Mesothelial cell of epicardium (in vitro differentiated cells): Measurements from ENCODE around the gene ZDHHC17. TPM values are rescaled to one million over a fixed set of nuclear protein-coding genes. Genes with fewer than 3 reads are reported as not detected.

Experiments used
- DNase-seq, 2 experiments: peaks; one replicate each; pipeline ENCODE4 v3.0.0; 2021; ENCODE audit warnings: low spot score in 2 of 2; ENCODE audit not compliant: unreplicated experiment in 2 of 2
- H3K27ac Mint-ChIP-seq: 2 replicates; pipeline ENCODE4 v1.8.0; 2021; ENCODE audit warnings: mixed read lengths
- H3K27me3 Mint-ChIP-seq: 2 replicates; pipeline ENCODE4 v1.8.0; 2021; ENCODE audit warnings: low read depth, mixed read lengths
- H3K36me3 Mint-ChIP-seq: 2 replicates; pipeline ENCODE4 v1.8.0; 2021; ENCODE audit warnings: mixed read lengths
- H3K4me1 Mint-ChIP-seq: 2 replicates; pipeline ENCODE4 v1.8.0; 2021; ENCODE audit warnings: mixed read lengths
- H3K4me3 Mint-ChIP-seq: 2 replicates; pipeline ENCODE4 v1.8.0; 2021; ENCODE audit warnings: mild to moderate bottlenecking, moderate library complexity, mixed read lengths
- H3K9me3 Mint-ChIP-seq: 2 replicates; pipeline ENCODE4 v1.8.0; 2021; ENCODE audit warnings: mixed read lengths
- CTCF ChIP-seq: fragments of 200-600 bp; sonication (generic); IDR thresholded peaks from one replicate; pipeline ENCODE4 v1.5.0; 2021; ENCODE audit warnings: antibody characterized with exemption; ENCODE audit not compliant: unreplicated experiment
- total RNA-seq: library from RNA; stranded (reverse); gene quantifications from 3 replicates; pipeline ENCODE4 v1.2.1, GENCODE V29; 2021

ZDHHC17 gene
- total RNA-seq, 1 donor from 2014 or later = 61.7 TPM

DNA sequence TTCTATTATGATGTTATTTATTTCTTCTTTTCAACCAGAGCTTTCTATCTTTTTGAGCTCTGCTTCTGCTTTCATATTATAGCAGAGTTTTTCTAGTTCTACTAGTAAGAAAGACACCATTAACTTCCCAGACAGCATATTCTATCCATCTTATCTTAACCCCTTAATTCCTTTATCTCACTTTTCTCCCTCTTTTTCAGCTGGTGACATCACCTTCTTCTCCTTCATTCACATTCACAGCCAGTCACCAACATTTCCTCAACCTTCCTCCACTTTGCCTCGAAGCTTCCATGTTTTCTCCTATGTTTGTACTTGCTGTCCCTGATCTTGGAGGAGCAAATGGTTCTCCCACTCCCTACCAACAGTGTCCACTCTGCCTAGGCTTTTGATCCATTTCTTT lies 118.5 kb downstream of the ZDHHC17 start:
- DNase-seq = no peak
- H3K27ac Mint-ChIP-seq = peak overlapping the region; percentile 39
- peaks cover 43% of the 10 kb centered on the region for H3K4me1 Mint-ChIP-seq
- H3K27me3 Mint-ChIP-seq = no peaks in the 10 kb centered on the region
- no peaks in the 10 kb centered on the region for H3K36me3 Mint-ChIP-seq
- H3K4me3 Mint-ChIP-seq = no peak overlapping the region
- no peak for TF ChIP-seq CTCF
- H3K9me3 Mint-ChIP-seq = no peaks in the 10 kb centered on the region

DNA sequence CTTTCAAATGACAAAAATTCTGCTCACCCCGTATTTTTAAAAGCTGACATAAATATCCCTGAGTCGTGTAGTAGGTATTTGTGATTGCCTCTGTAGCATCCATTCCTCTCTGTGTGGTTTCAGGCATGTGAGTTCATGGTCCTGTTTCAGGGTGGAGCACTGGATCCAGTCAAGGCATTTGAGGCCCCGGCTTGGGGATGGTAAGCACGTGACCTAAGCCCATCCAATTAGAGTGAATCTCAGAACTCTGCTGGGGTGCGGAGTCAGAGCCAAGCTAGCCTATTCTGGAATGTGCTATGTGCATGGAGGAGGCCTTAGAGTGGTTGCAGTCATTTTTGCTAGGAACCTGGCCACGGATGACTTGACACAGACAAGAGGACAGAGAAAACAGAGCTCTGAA lies 119.2 kb downstream of the ZDHHC17 start:
- Mint-ChIP-seq H3K36me3 (no peaks in the 10 kb centered on the region), H3K4me1 (peaks cover 39% of the 10 kb centered on the region), H3K27me3 (no peaks in the 10 kb centered on the region), H3K9me3 (no peaks in the 10 kb centered on the region), H3K27ac (no peak overlapping the region), H3K4me3 (no peak overlapping the region)
- DNase-seq = no peak
- no peak for TF ChIP-seq CTCF

DNA sequence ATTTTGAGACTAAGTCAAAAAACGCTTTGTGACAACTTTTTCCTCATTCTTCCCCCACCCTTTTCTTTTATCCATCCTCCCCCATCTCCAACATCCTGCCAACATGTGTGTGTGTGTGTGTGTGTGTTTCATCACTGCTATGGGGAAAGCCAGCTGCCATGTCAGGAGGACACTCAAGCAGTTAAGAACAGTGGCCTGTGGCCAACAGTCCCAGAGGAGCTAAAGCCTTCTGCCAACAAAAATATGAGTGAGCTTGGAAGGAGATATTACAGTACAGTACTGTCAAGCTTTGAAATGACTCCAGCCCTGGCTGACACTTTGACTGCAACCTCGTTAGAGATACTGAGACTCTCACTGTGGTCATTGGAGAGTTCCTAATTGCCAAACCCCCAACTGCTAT lies 119.9 kb downstream of the ZDHHC17 start:
- no peak overlapping the region for H3K27ac Mint-ChIP-seq

DNA sequence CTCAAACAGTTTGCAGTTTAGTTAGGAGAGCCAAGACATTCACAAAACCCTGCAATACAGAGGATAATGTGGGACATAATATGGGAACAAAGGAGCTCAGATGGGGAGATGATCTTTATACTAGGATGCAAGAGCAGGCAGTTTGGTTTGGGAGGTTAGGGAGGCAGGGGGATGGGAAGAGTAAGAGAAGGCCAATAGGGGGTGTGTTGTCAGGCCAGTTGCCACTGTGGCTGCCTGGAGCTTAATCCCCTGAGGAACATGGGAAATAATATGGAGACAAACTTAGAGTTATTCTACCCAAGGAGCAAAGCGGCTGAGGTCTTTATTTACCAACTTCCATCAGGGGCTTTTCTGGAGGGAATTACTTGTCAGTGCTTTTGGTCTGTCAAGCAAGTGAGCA lies 124.9 kb downstream of the ZDHHC17 start:
- Mint-ChIP-seq H3K36me3 (peaks cover 2% of the 10 kb centered on the region), H3K27ac (no peak overlapping the region), H3K4me3 (no peak overlapping the region), H3K9me3 (no peaks in the 10 kb centered on the region), H3K27me3 (no peaks in the 10 kb centered on the region), H3K4me1 (peaks cover 24% of the 10 kb centered on the region)
- DNase-seq = no peak
- TF ChIP-seq CTCF = no peak

More for the DNA sequence above, 119.9 kb downstream of the ZDHHC17 start:
- no peaks in the 10 kb centered on the region for H3K9me3 Mint-ChIP-seq
- H3K36me3 Mint-ChIP-seq = no peaks in the 10 kb centered on the region
- no peaks in the 10 kb centered on the region for H3K27me3 Mint-ChIP-seq
- no peak overlapping the region for H3K4me3 Mint-ChIP-seq
- H3K4me1 Mint-ChIP-seq = peaks cover 39% of the 10 kb centered on the region
- DNase-seq = no peak
- TF ChIP-seq CTCF = no peak

- no peak overlapping the region for H3K27ac Mint-ChIP-seq
- TF ChIP-seq CTCF = no peak
- peaks cover 21% of the 10 kb centered on the region for H3K4me1 Mint-ChIP-seq
- peaks cover 9% of the 10 kb centered on the region for H3K36me3 Mint-ChIP-seq
- no peak for DNase-seq
- peaks cover 9% of the 10 kb centered on the region for H3K9me3 Mint-ChIP-seq
- no peak overlapping the region for H3K4me3 Mint-ChIP-seq
- no peaks in the 10 kb centered on the region for H3K27me3 Mint-ChIP-seq
These were observed 126.5 kb downstream of the ZDHHC17 start for GRCh38 chr12:76890151-76891143.
